Hematopoietic multipotent progenitor cell treated with erythropoietin and hydrocortisone succinate and interleukin-3 and kit ligand, for 6 days (in vitro differentiated cells): ENCODE data around the gene GNLY.

ENCODE experiments used
- DNase-seq: peaks from one replicate; pipeline ENCODE4 v3.0.0-alpha.2; 2015

Gene GNLY

DNA sequence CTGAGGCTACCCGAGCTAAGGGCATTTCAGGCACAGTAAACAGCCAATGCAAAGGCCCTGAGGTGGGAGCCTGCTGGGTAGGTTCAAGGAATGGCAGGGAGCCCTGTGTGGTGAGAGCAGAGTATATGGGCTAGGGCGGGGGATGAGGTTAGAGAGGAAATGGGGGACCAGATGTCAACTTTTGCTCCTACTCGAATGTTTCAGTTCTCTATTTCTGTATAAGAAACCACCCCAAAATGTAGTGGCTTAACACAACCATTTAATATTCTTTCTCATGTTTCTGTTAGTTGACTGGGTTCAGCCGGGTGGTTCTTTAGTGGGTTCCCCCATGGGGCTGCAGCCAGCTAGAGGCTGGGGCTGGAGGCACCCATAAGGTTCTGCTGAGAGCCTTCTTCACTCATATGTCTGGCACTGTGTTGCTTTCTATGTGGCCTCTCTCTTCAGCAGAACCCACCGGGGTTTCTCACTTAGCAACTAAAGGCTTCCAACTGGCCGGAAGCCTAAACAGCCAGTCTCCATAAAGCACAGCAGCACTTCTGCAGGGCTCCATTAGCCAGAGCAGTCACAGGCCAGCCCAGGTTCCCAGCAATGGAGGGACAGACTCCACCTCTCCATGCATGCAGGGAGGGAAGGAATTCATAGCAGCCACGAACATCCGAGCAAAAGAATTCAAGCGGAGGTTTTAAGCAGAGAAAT, 54.0 kb downstream of the GNLY start:
- no peak for DNase-seq
